ENCODE results near the gene AGAP1. TPM values are rescaled to one million over a fixed set of nuclear protein-coding genes. Genes with fewer than 3 reads are reported as not detected.

Gene AGAP1
- total RNA-seq, 1 experiment from 2014 or later = 56.4 TPM

DNA sequence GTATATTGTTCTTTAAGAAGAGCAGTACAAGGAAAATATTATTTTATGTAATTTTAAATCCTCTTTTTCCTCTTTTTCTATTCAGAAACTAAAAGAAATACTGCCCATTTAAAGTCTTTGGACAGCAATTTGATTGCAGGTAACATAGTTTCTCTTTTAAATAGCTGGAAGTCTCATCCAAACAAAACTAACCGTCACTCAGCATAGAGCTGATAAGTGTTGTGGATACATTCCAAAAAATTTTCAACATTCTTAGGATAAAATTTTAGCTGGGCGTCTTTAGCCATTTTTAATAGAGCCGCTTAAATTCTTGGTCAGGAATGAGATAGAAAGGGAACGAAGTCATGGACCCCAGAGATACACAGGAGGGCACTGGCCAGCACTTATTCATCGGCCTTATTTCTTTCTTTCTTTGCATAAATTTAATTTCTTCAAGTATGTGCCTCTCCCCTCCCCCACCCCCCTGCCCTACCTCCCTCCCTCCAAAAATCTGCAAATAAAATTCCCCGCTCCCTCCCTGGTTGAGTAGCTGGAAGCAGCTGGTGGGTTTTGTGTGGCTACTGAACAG is 592.6 kb downstream of the AGAP1 start:
- Mint-ChIP-seq H3K9me3 (ENCODE audit: low read depth, unreplicated experiment) (no peaks in the 10 kb centered on the region), H3K4me3 (ENCODE audit: low read depth, unreplicated experiment) (no peak overlapping the region), H3K27ac (ENCODE audit: unreplicated experiment) (no peak overlapping the region), H3K36me3 (ENCODE audit: insufficient read depth, unreplicated experiment) (no peaks in the 10 kb centered on the region), H3K27me3 (ENCODE audit: unreplicated experiment) (no peaks in the 10 kb centered on the region), H3K4me1 (ENCODE audit: low read depth, unreplicated experiment) (peaks cover 14% of the 10 kb centered on the region)
- no TSS peak for BruUV-seq (replicated peaks)
- intact Hi-C loops (cut with micrococcal nuclease; ENCODE audit: unreplicated experiment) = no loop called here
- CTCF ChIA-PET = interaction anchor here (0.7 kb wide), 1 partner anchor 1820 kb away, joined by 3 read pairs; no protein-coding TSS in a partner anchor
- TF ChIP-seq, protein P1, sequence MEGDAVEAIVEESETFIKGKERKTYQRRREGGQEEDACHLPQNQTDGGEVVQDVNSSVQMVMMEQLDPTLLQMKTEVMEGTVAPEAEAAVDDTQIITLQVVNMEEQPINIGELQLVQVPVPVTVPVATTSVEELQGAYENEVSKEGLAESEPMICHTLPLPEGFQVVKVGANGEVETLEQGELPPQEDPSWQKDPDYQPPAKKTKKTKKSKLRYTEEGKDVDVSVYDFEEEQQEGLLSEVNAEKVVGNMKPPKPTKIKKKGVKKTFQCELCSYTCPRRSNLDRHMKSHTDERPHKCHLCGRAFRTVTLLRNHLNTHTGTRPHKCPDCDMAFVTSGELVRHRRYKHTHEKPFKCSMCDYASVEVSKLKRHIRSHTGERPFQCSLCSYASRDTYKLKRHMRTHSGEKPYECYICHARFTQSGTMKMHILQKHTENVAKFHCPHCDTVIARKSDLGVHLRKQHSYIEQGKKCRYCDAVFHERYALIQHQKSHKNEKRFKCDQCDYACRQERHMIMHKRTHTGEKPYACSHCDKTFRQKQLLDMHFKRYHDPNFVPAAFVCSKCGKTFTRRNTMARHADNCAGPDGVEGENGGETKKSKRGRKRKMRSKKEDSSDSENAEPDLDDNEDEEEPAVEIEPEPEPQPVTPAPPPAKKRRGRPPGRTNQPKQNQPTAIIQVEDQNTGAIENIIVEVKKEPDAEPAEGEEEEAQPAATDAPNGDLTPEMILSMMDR (IDR thresholded peaks at IDR 0.05; ENCODE audit: unreplicated experiment) = no peak
- no peak for DNase-seq

DNA sequence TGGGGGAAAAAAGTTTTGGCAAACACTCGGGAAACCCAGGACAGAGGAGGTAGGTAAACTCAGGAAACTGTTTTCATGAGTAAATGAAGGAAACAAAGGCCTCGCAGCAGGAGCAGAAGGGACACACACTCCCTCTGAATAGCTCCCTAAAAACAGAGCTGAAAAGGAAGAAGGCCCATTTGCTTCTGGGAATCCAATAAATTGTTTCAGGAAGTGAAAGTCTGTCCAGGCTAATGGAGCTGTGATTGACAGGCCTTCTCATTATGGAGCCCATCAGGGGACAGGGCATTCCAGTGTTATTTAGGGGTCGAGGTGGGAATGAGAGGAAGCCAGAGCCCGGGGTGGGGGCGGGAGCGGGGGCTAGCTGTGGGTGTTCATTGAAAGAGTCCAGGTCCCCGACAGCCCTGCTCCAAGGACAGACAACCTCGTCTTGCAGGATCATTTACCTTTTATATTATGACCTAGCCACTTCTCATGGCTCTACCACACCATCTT is 593.2 kb downstream of the AGAP1 start:
- no peak for DNase-seq
- Mint-ChIP-seq H3K27me3 (ENCODE audit: unreplicated experiment) (no peaks in the 10 kb centered on the region), H3K9me3 (ENCODE audit: low read depth, unreplicated experiment) (no peaks in the 10 kb centered on the region), H3K4me3 (ENCODE audit: low read depth, unreplicated experiment) (no peak overlapping the region), H3K4me1 (ENCODE audit: low read depth, unreplicated experiment) (peaks cover 14% of the 10 kb centered on the region), H3K36me3 (ENCODE audit: insufficient read depth, unreplicated experiment) (no peaks in the 10 kb centered on the region), H3K27ac (ENCODE audit: unreplicated experiment) (no peak overlapping the region)
- CTCF ChIA-PET = interaction anchor here (0.7 kb wide), 1 partner anchor 1820 kb away, joined by 3 read pairs; no protein-coding TSS in a partner anchor
- BruUV-seq (replicated peaks) = no TSS peak
- intact Hi-C loops (cut with micrococcal nuclease; ENCODE audit: unreplicated experiment) = no loop called here
- TF ChIP-seq, protein P1 (IDR thresholded peaks at IDR 0.05; ENCODE audit: unreplicated experiment) = no peak

DNA sequence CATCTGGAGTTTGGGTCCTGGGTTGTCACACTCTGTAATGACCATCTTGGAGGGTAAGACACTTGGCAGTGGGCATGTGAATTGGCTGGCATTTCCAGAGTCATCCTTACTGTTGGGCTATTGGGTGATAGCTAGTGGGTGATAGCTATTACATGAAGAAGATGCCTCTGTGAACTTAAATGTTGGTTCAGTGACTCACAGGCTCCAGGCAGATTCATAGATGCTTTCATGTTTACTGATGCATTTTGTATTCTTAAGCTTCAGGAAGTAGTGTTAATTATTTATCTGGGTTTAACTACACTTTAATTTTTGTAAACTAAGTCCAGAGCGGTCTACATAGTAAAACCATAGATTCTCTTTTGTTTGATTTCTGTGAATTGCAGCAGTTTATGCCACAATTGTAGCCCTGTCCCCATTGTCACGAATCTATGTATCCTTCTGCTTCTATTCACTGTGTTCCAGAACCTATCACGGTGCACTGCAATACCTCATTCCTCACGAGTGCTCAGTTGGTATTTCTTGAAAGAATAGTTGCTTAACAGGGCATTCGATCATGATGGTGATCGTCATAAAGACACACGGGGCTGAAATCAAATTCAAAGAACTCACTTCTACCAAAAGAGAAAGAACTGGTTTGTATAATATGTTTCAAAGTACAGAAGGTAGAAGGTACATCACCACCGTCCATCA is 594.7 kb downstream of the AGAP1 start:
- intact Hi-C loops (cut with micrococcal nuclease; ENCODE audit: unreplicated experiment) = no loop called here
- no peaks in the 10 kb centered on the region for H3K27me3 Mint-ChIP-seq (ENCODE audit: unreplicated experiment)
- DNase-seq = no peak
- CTCF ChIA-PET = no interaction called here
- no TSS peak for BruUV-seq (replicated peaks)
- TF ChIP-seq, protein P1 (IDR thresholded peaks at IDR 0.05; ENCODE audit: unreplicated experiment) = no peak
- H3K4me3 Mint-ChIP-seq (ENCODE audit: low read depth, unreplicated experiment) = no peak overlapping the region
- no peaks in the 10 kb centered on the region for H3K9me3 Mint-ChIP-seq (ENCODE audit: low read depth, unreplicated experiment)
- no peaks in the 10 kb centered on the region for H3K36me3 Mint-ChIP-seq (ENCODE audit: insufficient read depth, unreplicated experiment)
- H3K4me1 Mint-ChIP-seq (ENCODE audit: low read depth, unreplicated experiment) = peaks cover 14% of the 10 kb centered on the region
- H3K27ac Mint-ChIP-seq (ENCODE audit: unreplicated experiment) = no peak overlapping the region

DNA sequence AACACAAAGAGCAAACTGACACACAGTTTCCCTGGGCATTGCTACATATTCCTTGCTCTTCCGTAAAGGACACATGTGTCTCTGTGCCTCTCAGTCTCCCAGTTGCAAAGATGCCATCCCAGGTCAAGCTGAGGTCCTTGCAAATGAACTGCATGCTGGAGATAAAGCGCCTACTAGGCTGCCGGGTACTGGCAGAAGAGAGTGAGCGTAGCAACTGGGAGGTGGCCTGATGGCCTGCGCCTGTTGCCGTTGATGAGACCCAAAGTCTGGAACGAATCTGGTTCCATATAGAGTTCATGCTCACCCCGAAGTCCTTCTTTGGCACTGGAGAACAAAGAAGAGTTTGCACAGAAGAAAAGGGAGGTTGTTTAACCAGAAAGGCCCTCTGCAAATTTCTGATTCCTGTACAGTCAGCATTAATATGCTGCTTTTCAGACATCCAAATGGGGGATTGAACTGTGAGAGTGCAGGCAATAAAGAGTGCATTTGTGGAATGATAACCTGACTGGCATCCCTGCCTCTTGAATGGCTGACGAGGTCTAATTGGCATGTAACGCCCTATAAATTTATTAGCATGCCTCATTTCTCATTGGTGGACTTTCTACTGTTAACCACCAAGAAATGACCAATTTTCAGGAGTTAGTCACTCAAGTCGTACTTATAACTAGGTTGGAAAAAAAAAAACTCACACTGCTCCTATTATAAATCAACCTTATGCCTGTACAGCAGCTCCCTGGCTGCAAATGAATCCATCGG is 595.6 kb downstream of the AGAP1 start:
- Mint-ChIP-seq H3K27ac (ENCODE audit: unreplicated experiment) (no peak overlapping the region), H3K27me3 (ENCODE audit: unreplicated experiment) (no peaks in the 10 kb centered on the region), H3K9me3 (ENCODE audit: low read depth, unreplicated experiment) (no peaks in the 10 kb centered on the region), H3K36me3 (ENCODE audit: insufficient read depth, unreplicated experiment) (no peaks in the 10 kb centered on the region), H3K4me1 (ENCODE audit: low read depth, unreplicated experiment) (peaks cover 14% of the 10 kb centered on the region), H3K4me3 (ENCODE audit: low read depth, unreplicated experiment) (no peak overlapping the region)
- no peak for DNase-seq
- TF ChIP-seq, protein P1 (IDR thresholded peaks at IDR 0.05; ENCODE audit: unreplicated experiment) = no peak
- intact Hi-C loops (cut with micrococcal nuclease; ENCODE audit: unreplicated experiment) = no loop called here
- BruUV-seq (replicated peaks) = no TSS peak
- CTCF ChIA-PET = no interaction called here

Measured in Calu3 (cell line).